ENCODE measurements around the gene TRPM7. TPM values are rescaled to one million over a fixed set of nuclear protein-coding genes. Genes with fewer than 3 reads are reported as not detected.

Gene TRPM7
- total RNA-seq, 1 experiment from 2014 or later = 35.1 TPM

DNA sequence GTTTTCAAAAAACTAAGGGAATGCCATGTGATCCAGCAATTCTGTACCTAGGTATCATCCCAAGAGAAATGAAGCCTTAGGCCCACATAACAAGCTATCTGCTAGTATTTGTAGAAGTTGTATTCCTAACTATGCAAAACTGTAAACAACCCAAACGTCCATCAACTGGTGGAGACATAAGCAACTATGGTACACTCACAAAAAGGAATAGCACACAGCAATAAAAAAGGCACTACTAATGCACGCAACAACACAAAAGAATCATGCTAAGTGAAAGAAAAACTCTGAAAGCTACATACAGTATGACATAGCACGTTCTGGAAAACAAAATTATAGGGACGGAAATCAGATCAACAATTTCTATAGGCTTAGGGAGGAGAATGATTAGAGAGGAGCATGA, 155.4 kb downstream of the TRPM7 start:
- Histone ChIP-seq H3K79me1 (ENCODE audit: insufficient read depth, low read depth, low read length, poor library complexity, severe bottlenecking) (no peaks in the 10 kb centered on the region), H3K4me2 (ENCODE audit: insufficient read depth, insufficient read length, low read length) (no peak overlapping the region)
- H3K9me3 Mint-ChIP-seq = no peaks in the 10 kb centered on the region

More for the DNA sequence above, 155.4 kb downstream of the TRPM7 start:
- no peak overlapping the region for H3K4ac ChIP-seq (ENCODE audit: low read depth, low read length)
- no peak overlapping the region for H3K27ac ChIP-seq (ENCODE audit: insufficient read length, low read depth, low read length)
- H3K4me1 ChIP-seq (ENCODE audit: insufficient read depth, low read length) = no peaks in the 10 kb centered on the region
- no peak overlapping the region for H2BK20ac ChIP-seq (ENCODE audit: low read depth, low read length, poor library complexity, severe bottlenecking)
- no peak overlapping the region for H3K56ac ChIP-seq (ENCODE audit: insufficient read length, low read depth, low read length)
- no peaks in the 10 kb centered on the region for H3K23me2 ChIP-seq (ENCODE audit: insufficient read length, low read depth, low read length, poor library complexity, severe bottlenecking)
- no peak overlapping the region for H2BK15ac ChIP-seq (ENCODE audit: low read depth, low read length)
- H3K27me3 ChIP-seq (ENCODE audit: insufficient read depth, low read length) = no peaks in the 10 kb centered on the region
- H3K23ac ChIP-seq (ENCODE audit: insufficient read length, low read depth, low read length) = no peak overlapping the region
- DNase-seq = no peak
- H3K14ac ChIP-seq (ENCODE audit: insufficient read depth, low read length) = no peak overlapping the region
- H2BK120ac ChIP-seq (ENCODE audit: low read depth, low read length, poor library complexity, severe bottlenecking) = no peak overlapping the region
- H3K9me3 ChIP-seq (ENCODE audit: control insufficient read depth, low read depth, low read length) = no peaks in the 10 kb centered on the region
- H3K27me3 Mint-ChIP-seq (ENCODE audit: low read depth) = no peaks in the 10 kb centered on the region
- no peak overlapping the region for H3K4me3 Mint-ChIP-seq
- H4K5ac ChIP-seq (ENCODE audit: insufficient read length, low read depth, low read length) = no peak overlapping the region
- no peaks in the 10 kb centered on the region for H3K79me2 ChIP-seq (ENCODE audit: insufficient read depth, low read length)
- no peaks in the 10 kb centered on the region for H4K20me1 ChIP-seq (ENCODE audit: control insufficient read depth, insufficient read depth, insufficient read length)
- H2AK5ac ChIP-seq (ENCODE audit: insufficient read length, low read length) = no peak overlapping the region
- no peak overlapping the region for H3K27ac Mint-ChIP-seq
- no peak overlapping the region for H2BK5ac ChIP-seq (ENCODE audit: insufficient read length, low read length)
- H2AFZ ChIP-seq (ENCODE audit: low read length) = no peak overlapping the region
- H3K9ac ChIP-seq (ENCODE audit: extremely low read depth, insufficient read length, low read length) = no peak overlapping the region
- H2BK12ac ChIP-seq (ENCODE audit: insufficient read length, low read depth, low read length) = no peak overlapping the region
- no peak for TF ChIP-seq CTCF (conservative IDR thresholded peaks at IDR 0.05)
- H3K18ac ChIP-seq (ENCODE audit: insufficient read length, low read depth, low read length) = no peak overlapping the region
- WGBS (ENCODE audit: extremely low coverage, insufficient read length, low lambda C conversion rate) = no CpG with 5 or more reads among the region's 4 CpGs
- no peaks in the 10 kb centered on the region for H3K4me1 Mint-ChIP-seq
- no peak overlapping the region for H4K8ac ChIP-seq (replicated peaks; ENCODE audit: insufficient read length, low read depth, low read length)
- H4K91ac ChIP-seq (ENCODE audit: insufficient read length, low read depth, low read length) = no peak overlapping the region
- H3T11ph ChIP-seq (ENCODE audit: low read length) = no peak overlapping the region
- no peaks in the 10 kb centered on the region for H3K36me3 Mint-ChIP-seq (ENCODE audit: insufficient read depth in 1 of 3, low read depth in 3 of 3)
